Right atrium auricular region (tissue), 2 donors: Measurements from ENCODE around the gene MRAP. TPM values are rescaled to one million over a fixed set of nuclear protein-coding genes. Genes with fewer than 3 reads are reported as not detected.

Experiments
- DNase-seq: peaks from one replicate; pipeline ENCODE4 v3.0.0-alpha.2; 2019; ENCODE audit warnings: low spot score
- H3K27ac ChIP-seq, 2 donors: fragments of 200-600 bp; sonication (generic); 1 replicate in 1 of 2; 2 replicates in 1 of 2; pipeline ENCODE4 v1.5.1; 2016 to 2019
- H3K27me3 ChIP-seq, 2 donors: fragments of 200-600 bp; sonication (generic); one replicate each; pipeline versions ENCODE4 v1.5.1 to v1.6.0; 2017 to 2019
- H3K36me3 ChIP-seq: fragments of 200-600 bp; sonication (generic); one replicate; pipeline ENCODE4 v1.5.1; 2016
- H3K4me1 ChIP-seq, 2 donors: fragments of 200-600 bp; sonication (generic); one replicate each; pipeline versions ENCODE4 v1.5.1 to v1.6.0; 2017 to 2019
- H3K4me3 ChIP-seq, 2 donors: fragments of 200-600 bp; sonication (generic); 1 replicate in 1 of 2; 2 replicates in 1 of 2; pipeline ENCODE4 v1.5.1; 2017 to 2019; ENCODE audit warnings: mild to moderate bottlenecking in 1 of 2, moderate library complexity in 1 of 2
- H3K9me3 ChIP-seq, 2 donors: fragments of 200-600 bp; sonication (generic); one replicate each; pipeline ENCODE4 v1.5.1; 2019
- total RNA-seq, 2 donors: library from RNA; depleted of rRNA; stranded (reverse); fragments of >200 nt; gene quantifications; one replicate each; pipeline ENCODE4 v1.1.0, GENCODE V29; 2016
- TF ChIP-seq, protein P1 (sequence below), 2 donors: fragments of 200-600 bp; sonication (generic); IDR thresholded peaks; one replicate each; pipeline ENCODE4 v1.5.1; 2019; ENCODE audit warnings: antibody characterized with exemption in 2 of 2

The MRAP gene
- total RNA-seq, 2 donors from 2014 or later = 5.3 TPM; not detected in 1

DNA sequence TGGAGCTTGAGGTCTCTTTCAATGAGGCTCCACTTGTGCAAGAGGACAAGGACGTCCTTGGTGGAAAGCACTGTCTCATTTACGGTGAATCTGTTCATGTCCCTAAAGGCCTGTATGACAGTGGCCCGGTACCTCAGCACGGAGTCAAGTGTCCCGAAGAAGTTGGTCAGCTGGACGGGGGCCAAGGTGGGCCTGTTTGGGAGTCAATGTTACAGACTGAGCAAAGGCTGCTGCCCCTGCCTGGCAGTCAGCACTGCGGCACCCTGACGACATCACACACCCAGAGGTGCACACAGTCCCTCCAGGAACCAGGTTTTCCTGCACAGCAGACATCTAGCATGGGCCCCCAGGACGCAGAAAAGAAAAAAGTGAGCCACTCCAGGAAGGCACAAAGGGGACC lies 19.1 kb downstream of the MRAP start:
- Histone ChIP-seq H3K27me3 (no peaks in the 10 kb centered on the region), H3K36me3 (peaks cover 84% of the 10 kb centered on the region), H3K27ac (no peak overlapping the region), H3K4me3 (no peak overlapping the region), H3K4me1 (no peaks in the 10 kb centered on the region), H3K9me3 (no peaks in the 10 kb centered on the region)
- no peak for DNase-seq
- TF ChIP-seq, protein P1, sequence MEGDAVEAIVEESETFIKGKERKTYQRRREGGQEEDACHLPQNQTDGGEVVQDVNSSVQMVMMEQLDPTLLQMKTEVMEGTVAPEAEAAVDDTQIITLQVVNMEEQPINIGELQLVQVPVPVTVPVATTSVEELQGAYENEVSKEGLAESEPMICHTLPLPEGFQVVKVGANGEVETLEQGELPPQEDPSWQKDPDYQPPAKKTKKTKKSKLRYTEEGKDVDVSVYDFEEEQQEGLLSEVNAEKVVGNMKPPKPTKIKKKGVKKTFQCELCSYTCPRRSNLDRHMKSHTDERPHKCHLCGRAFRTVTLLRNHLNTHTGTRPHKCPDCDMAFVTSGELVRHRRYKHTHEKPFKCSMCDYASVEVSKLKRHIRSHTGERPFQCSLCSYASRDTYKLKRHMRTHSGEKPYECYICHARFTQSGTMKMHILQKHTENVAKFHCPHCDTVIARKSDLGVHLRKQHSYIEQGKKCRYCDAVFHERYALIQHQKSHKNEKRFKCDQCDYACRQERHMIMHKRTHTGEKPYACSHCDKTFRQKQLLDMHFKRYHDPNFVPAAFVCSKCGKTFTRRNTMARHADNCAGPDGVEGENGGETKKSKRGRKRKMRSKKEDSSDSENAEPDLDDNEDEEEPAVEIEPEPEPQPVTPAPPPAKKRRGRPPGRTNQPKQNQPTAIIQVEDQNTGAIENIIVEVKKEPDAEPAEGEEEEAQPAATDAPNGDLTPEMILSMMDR (IDR thresholded peaks at IDR 0.05) = no peak

GRCh38 chr21:32319012-32319411 lies 20.4 kb downstream of the MRAP start:
- H3K4me3 ChIP-seq = no peak overlapping the region
- no peak overlapping the region for H3K27ac ChIP-seq
- H3K4me1 ChIP-seq = no peaks in the 10 kb centered on the region
- H3K27me3 ChIP-seq = no peaks in the 10 kb centered on the region
- TF ChIP-seq, protein P1 (IDR thresholded peaks at IDR 0.05) = no peak
- DNase-seq = no peak
- peaks cover 88% of the 10 kb centered on the region for H3K36me3 ChIP-seq
- H3K9me3 ChIP-seq = no peaks in the 10 kb centered on the region

GRCh38 chr21:32320059-32320458 lies 21.4 kb downstream of the MRAP start:
- H3K27me3 ChIP-seq = no peaks in the 10 kb centered on the region
- TF ChIP-seq, protein P1 (IDR thresholded peaks at IDR 0.05) = no peak
- no peaks in the 10 kb centered on the region for H3K9me3 ChIP-seq
- H3K4me3 ChIP-seq = no peak overlapping the region
- H3K27ac ChIP-seq = no peak overlapping the region
- no peaks in the 10 kb centered on the region for H3K4me1 ChIP-seq
- no peak for DNase-seq
- H3K36me3 ChIP-seq = peaks cover 98% of the 10 kb centered on the region

DNA sequence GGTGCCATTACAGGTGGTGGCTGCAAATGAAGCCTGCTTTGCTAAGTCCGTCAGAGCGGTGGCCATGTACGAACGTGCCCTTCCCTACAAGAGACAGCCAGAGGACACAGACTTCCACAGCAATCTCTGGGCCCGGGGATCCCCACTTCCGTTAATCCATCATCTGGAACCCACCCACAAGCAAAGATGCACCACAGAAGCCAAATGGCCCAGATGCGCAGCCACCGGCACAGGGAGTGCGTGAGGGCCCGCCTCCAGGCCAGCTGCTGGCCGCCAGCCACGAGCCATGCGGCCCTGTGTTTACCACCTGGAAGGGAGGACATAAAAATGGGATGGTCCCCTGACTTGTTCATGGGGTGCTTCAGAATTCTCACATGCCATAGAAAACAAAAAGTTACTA lies 22.1 kb downstream of the MRAP start:
- DNase-seq = no peak
- Histone ChIP-seq H3K27ac (no peak overlapping the region), H3K4me1 (no peaks in the 10 kb centered on the region), H3K9me3 (no peaks in the 10 kb centered on the region), H3K36me3 (peaks cover 95% of the 10 kb centered on the region), H3K4me3 (no peak overlapping the region), H3K27me3 (no peaks in the 10 kb centered on the region)
- TF ChIP-seq, protein P1 (IDR thresholded peaks at IDR 0.05) = no peak

- TF ChIP-seq, protein P1 (IDR thresholded peaks at IDR 0.05) = no peak
- DNase-seq = no peak
- peaks cover 94% of the 10 kb centered on the region for H3K36me3 ChIP-seq
- no peak overlapping the region for H3K27ac ChIP-seq
- no peaks in the 10 kb centered on the region for H3K4me1 ChIP-seq
- no peak overlapping the region for H3K4me3 ChIP-seq
- H3K9me3 ChIP-seq = no peaks in the 10 kb centered on the region
- no peaks in the 10 kb centered on the region for H3K27me3 ChIP-seq
Observed at GRCh38 chr21:32321480-32321879, 22.8 kb downstream of the MRAP start.

GRCh38 chr21:32322103-32322502 lies 23.4 kb downstream of the MRAP start:
- H3K9me3 ChIP-seq = no peaks in the 10 kb centered on the region
- no peak overlapping the region for H3K4me3 ChIP-seq
- TF ChIP-seq, protein P1 (IDR thresholded peaks at IDR 0.05) = no peak
- peaks cover 91% of the 10 kb centered on the region for H3K36me3 ChIP-seq
- H3K27me3 ChIP-seq = no peaks in the 10 kb centered on the region
- H3K4me1 ChIP-seq = no peaks in the 10 kb centered on the region
- no peak overlapping the region for H3K27ac ChIP-seq
- no peak for DNase-seq
